Hepatocyte (in vitro differentiated cells): ENCODE measurements around the gene HINT2. TPM values are rescaled to one million over a fixed set of nuclear protein-coding genes. Genes with fewer than 3 reads are reported as not detected.
A peak's percentile ranks its signal among the peaks of the same experiment; 100 is the strongest.

ENCODE experiments used
- DNase-seq: peaks from one replicate; pipeline ENCODE4 v3.0.0-alpha.2; 2016; ENCODE audit warnings: low spot score
- H2AFZ ChIP-seq: fragments of 200-600 bp; sonication (generic); 2 replicates; pipeline ENCODE4 v1.6.0; 2016; ENCODE audit warnings: antibody characterized with exemption, mild to moderate bottlenecking
- H3K27ac ChIP-seq: fragments of 200-600 bp; sonication (generic); 2 replicates; pipeline ENCODE4 v1.5.1; 2016; ENCODE audit warnings: mild to moderate bottlenecking
- H3K27me3 ChIP-seq: fragments of 200-600 bp; sonication (generic); 2 replicates; pipeline ENCODE4 v1.6.1; 2016
- H3K36me3 ChIP-seq: fragments of 200-600 bp; sonication (generic); replicated peaks from 2 replicates; pipeline ENCODE4 v1.5.1; 2016; ENCODE audit warnings: low read depth; ENCODE audit not compliant: insufficient read depth
- H3K4me1 ChIP-seq: fragments of 200-600 bp; sonication (generic); 2 replicates; pipeline ENCODE4 v1.5.1; 2016; ENCODE audit warnings: mild to moderate bottlenecking, moderate library complexity; ENCODE audit not compliant: insufficient read depth
- H3K4me2 ChIP-seq: fragments of 200-600 bp; sonication (generic); 2 replicates; pipeline ENCODE4 v1.6.0; 2016
- H3K4me3 ChIP-seq: fragments of 200-600 bp; sonication (generic); 2 replicates; pipeline ENCODE4 v1.5.1; 2016; ENCODE audit warnings: mild to moderate bottlenecking
- H3K79me2 ChIP-seq: fragments of 200-600 bp; sonication (generic); 2 replicates; pipeline ENCODE4 v1.6.0; 2017; ENCODE audit warnings: mild to moderate bottlenecking
- H3K9me2 ChIP-seq: fragments of 200-600 bp; sonication (generic); replicated peaks from 2 replicates; pipeline ENCODE4 v1.6.0; 2017; ENCODE audit warnings: mild to moderate bottlenecking; ENCODE audit not compliant: insufficient read depth
- H3K9me3 ChIP-seq: fragments of 200-600 bp; sonication (generic); 2 replicates; pipeline ENCODE4 v1.5.1; 2016; ENCODE audit warnings: low read depth, mild to moderate bottlenecking
- H4K20me1 ChIP-seq: fragments of 200-600 bp; sonication (generic); 2 replicates; pipeline ENCODE4 v1.6.0; 2016; ENCODE audit warnings: mild to moderate bottlenecking; ENCODE audit not compliant: insufficient read depth, poor library complexity, severe bottlenecking
- EZH2 ChIP-seq: fragments of 200-600 bp; sonication (generic); IDR thresholded peaks from 2 replicates; pipeline ENCODE4 v1.6.1; 2016; ENCODE audit warnings: antibody characterized with exemption, mild to moderate bottlenecking, borderline replicate concordance
- EZH2phosphoT487 ChIP-seq: fragments of 200-600 bp; sonication (generic); IDR thresholded peaks from one replicate; pipeline ENCODE4 v1.6.1; 2018; ENCODE audit warnings: antibody characterized with exemption, mild to moderate bottlenecking, low read depth, moderate library complexity; ENCODE audit not compliant: unreplicated experiment, severe bottlenecking
- WGBS: methylation state at CpG from one replicate; pipeline ENCODE4 v1.1.6; 2016; ENCODE audit warnings: low lambda C conversion rate; ENCODE audit errors: missing lambda C conversion rate; 5-methylcytosine and 5-hydroxymethylcytosine counted together
- polyA plus RNA-seq: library from polyadenylated mRNA; unstranded; fragments of >200 nt; fragmentation: Nextera tagmentation; extraction: Ambion mirVana; gene quantifications from 2 replicates; pipeline ENCODE4 v1.2.1, GENCODE V29; 2016
- total RNA-seq: library from RNA; depleted of rRNA; stranded (reverse); fragments of >200 nt; gene quantifications from 2 replicates; pipeline ENCODE4 v1.2.3, GENCODE V29; 2014
- TF ChIP-seq, protein P1 (sequence below): fragments of 200-600 bp; sonication (generic); IDR thresholded peaks from 2 replicates; pipeline ENCODE4 v1.5.1; 2016; ENCODE audit warnings: antibody characterized with exemption, mild to moderate bottlenecking; ENCODE audit not compliant: poor library complexity

Gene HINT2
- total and polyA plus RNA-seq, 2 experiments from 2014 or later, result 45.7 to 87.3 TPM

DNA sequence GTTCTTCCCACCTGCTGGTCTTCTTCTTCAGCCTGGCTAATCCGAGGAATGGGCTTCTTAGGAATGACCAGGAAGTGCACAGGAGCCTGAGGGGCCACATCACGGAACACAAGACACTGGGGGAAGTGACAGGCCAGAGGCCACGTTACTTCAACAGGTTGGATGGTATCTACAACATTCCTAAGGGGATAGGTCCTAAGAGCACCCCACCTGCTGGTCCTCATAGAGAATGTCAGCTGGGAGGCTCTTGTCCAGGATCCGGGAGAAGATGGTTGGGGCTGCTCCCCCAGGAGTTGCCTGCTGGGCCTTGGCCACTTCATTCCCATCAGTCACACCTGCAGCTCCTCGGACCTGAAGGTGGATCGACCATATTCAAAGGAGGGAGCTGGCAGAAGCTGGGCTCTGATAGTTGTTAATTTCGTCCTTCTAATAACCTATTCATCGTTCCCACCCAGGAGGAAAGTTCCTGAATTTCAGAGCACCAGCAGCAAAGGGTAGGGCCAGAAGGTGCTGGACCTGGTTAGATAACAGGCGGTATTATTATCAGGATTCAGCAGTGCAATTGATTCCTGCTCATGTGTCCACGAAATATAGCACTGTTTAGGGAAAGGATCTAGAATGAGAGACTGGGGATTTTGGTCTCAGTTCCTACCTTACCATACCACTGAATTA is 1.3 kb downstream of the HINT2 start:
- peak overlapping the region; percentile 91 for H3K27ac ChIP-seq
- no peaks in the 10 kb centered on the region for H4K20me1 ChIP-seq
- H3K36me3 ChIP-seq, result no peaks in the 10 kb centered on the region
- peak overlapping the region; percentile 77 for H3K4me2 ChIP-seq
- 82% methylated on average over 10 of the region's 10 CpGs for WGBS
- no peaks in the 10 kb centered on the region for H3K27me3 ChIP-seq
- no peak overlapping the region for H2AFZ ChIP-seq
- no peaks in the 10 kb centered on the region for H3K9me2 ChIP-seq
- TF ChIP-seq, protein P1, sequence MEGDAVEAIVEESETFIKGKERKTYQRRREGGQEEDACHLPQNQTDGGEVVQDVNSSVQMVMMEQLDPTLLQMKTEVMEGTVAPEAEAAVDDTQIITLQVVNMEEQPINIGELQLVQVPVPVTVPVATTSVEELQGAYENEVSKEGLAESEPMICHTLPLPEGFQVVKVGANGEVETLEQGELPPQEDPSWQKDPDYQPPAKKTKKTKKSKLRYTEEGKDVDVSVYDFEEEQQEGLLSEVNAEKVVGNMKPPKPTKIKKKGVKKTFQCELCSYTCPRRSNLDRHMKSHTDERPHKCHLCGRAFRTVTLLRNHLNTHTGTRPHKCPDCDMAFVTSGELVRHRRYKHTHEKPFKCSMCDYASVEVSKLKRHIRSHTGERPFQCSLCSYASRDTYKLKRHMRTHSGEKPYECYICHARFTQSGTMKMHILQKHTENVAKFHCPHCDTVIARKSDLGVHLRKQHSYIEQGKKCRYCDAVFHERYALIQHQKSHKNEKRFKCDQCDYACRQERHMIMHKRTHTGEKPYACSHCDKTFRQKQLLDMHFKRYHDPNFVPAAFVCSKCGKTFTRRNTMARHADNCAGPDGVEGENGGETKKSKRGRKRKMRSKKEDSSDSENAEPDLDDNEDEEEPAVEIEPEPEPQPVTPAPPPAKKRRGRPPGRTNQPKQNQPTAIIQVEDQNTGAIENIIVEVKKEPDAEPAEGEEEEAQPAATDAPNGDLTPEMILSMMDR, result peak; percentile 27
- no peak for TF ChIP-seq EZH2phosphoT487
- H3K4me1 ChIP-seq, result peaks cover 10% of the 10 kb centered on the region
- DNase-seq, result peak; percentile 56
- H3K4me3 ChIP-seq, result no peak overlapping the region
- no peaks in the 10 kb centered on the region for H3K9me3 ChIP-seq
- H3K79me2 ChIP-seq, result peaks cover 2% of the 10 kb centered on the region

DNA sequence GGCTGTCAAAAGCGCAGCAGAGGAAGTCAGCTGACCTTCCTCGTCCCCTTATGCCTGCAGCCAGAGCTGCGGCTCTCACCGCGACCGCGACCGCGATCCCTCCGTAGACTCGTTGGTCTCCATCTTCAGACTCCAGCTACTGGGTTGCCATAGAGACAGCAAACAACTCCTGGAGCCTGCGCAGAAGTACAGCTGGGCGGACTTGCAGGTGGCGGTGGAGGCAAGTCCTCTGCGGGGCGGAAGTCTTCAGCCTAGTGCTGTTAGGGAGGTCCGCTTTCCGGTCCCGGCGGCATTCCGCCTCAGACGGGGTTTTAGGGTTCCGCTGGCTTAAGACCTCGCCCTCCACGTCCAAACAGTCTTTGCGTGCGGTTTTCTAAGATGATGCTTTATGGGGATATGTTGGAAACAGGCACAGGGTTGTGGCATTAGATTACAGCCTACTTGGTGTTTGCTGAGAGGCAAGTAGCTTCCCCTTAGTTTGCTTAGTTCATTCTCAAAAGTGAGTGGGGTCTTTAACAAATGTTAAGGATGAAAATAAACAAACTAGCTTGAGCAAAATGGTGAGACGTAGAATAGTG is 2.7 kb downstream of the HINT2 start, which contains the start of gene SPAG8:
SPAG8 (minus strand) TSS at position 238 of the 578 bp plus-strand sequence; CDS start at position 123, 115 bp downstream.
- WGBS, result 3% methylated on average over 28 of the region's 28 CpGs
- Histone ChIP-seq H3K9me3 (no peaks in the 10 kb centered on the region), H2AFZ (peak within 1 kb of the TSS; percentile 74)

DNA sequence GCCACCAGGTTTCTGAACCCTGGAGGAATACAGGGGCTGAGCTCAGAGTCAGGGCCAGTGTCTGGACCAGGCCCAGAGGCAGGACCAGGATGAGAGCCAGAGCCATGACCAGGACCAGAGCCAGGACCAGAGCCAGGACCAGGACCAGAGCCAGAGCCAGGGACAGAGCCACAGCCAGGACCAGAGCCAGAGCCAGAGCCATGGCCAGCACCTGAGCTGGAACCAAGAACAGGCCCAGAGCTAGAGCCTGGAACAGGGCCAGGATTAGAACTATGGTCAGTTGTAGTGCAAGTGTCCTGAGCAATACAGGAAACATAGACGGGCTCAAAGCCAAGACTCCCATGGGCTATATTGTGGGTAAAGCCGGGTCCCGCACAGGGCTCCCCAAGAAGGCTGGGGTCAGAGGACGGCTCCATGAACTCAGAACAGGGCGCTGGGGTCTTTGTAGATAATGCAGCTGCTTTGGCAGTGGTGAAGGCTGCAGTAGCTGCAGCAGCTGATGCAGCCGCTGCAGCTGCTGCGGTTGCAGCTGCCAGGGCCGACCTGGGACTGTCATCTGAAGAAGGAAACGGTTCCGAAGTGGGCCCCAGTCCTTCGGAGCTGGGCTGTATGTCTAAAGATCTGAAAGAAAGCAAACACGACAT is 3.3 kb downstream of the HINT2 start:
- no peaks in the 10 kb centered on the region for H3K36me3 ChIP-seq
- TF ChIP-seq, protein P1, result no peak
- TF ChIP-seq EZH2 (no peak), EZH2phosphoT487 (no peak)
- no peak for DNase-seq
- H2AFZ ChIP-seq, result no peak overlapping the region
- H3K4me2 ChIP-seq, result peak overlapping the region; percentile 78
- no peaks in the 10 kb centered on the region for H3K9me3 ChIP-seq
- peaks cover 10% of the 10 kb centered on the region for H3K4me1 ChIP-seq
- H3K79me2 ChIP-seq, result peaks cover 2% of the 10 kb centered on the region
- no peaks in the 10 kb centered on the region for H4K20me1 ChIP-seq
- no peak overlapping the region for H3K27ac ChIP-seq
- peak overlapping the region; percentile 5 for H3K4me3 ChIP-seq
- H3K9me2 ChIP-seq, result no peaks in the 10 kb centered on the region
- WGBS, result 44% methylated on average over 12 of the region's 12 CpGs
- H3K27me3 ChIP-seq, result no peaks in the 10 kb centered on the region

More for the DNA sequence above, 2.7 kb downstream of the HINT2 start, which contains the start of gene SPAG8:
- H4K20me1 ChIP-seq, result no peaks in the 10 kb centered on the region
- peak; percentile 96 for DNase-seq
- peak within 1 kb of the TSS; percentile 78 for H3K4me2 ChIP-seq
- no peaks in the 10 kb centered on the region for H3K9me2 ChIP-seq
- TF ChIP-seq, protein P1, result no peak
- TF ChIP-seq EZH2 (no peak), EZH2phosphoT487 (no peak)
- no peaks in the 10 kb centered on the region for H3K36me3 ChIP-seq
- peak within 1 kb of the TSS; percentile 12 for H3K4me3 ChIP-seq
- peaks cover 10% of the 10 kb centered on the region for H3K4me1 ChIP-seq
- H3K79me2 ChIP-seq, result peaks cover 2% of the 10 kb centered on the region
- peak within 1 kb of the TSS; percentile 60 for H3K27ac ChIP-seq
- no peaks in the 10 kb centered on the region for H3K27me3 ChIP-seq
